ENCODE results near the gene EDN2.

- no peak for TF ChIP-seq CTCF (conservative IDR thresholded peaks at IDR 0.05 in 1 of 2, IDR thresholded peaks at IDR 0.05 in 1 of 2; ENCODE audit: extremely low read depth in 1 of 2, insufficient read depth in 1 of 2, low read depth in 1 of 2, low read length in 2 of 2)
- no peak for TF ChIP-seq EZH2 (IDR thresholded peaks at IDR 0.05; ENCODE audit: borderline replicate concordance, low read length)
These were observed 8.6 kb upstream of the EDN2 start for GRCh38 chr1:41493117-41493536.

Measured in mammary epithelial cell (primary cell).